ENCODE results near the gene GRP. TPM values are rescaled to one million over a fixed set of nuclear protein-coding genes. Genes with fewer than 3 reads are reported as not detected.
A peak's percentile ranks its signal among the peaks of the same experiment; 100 is the strongest.

Gene GRP
- polyA plus RNA-seq, 1 experiment: 0.16 TPM

- H3K36me3 ChIP-seq (ENCODE audit: control insufficient read depth, insufficient read depth, low read length): no peaks in the 10 kb centered on the region
- peak; percentile 30 for TF ChIP-seq CTCF (IDR thresholded peaks at IDR 0.05; ENCODE audit: insufficient read depth, low read depth, low read length)
- DNase-seq (ENCODE audit: low read depth): no peak
- H3K27me3 ChIP-seq (ENCODE audit: control insufficient read depth, insufficient read depth, low read length): peaks cover 5% of the 10 kb centered on the region
- H3K4me3 ChIP-seq (ENCODE audit: low read depth, low read length): no peak overlapping the region
- CTCF ChIA-PET: interaction anchor here (1.8 kb wide), 1 partner anchor 108 kb away, joined by 3 read pairs; no protein-coding TSS in a partner anchor
- POLR2A ChIA-PET: no interaction called here
Observed at GRCh38 chr18:59200787-59201186, 19.2 kb upstream of the GRP start.

- POLR2A ChIA-PET: no interaction called here
- H3K27me3 ChIP-seq (ENCODE audit: control insufficient read depth, insufficient read depth, low read length): peaks cover 11% of the 10 kb centered on the region
- CTCF ChIA-PET: interaction anchor here (0.6 to 1.8 kb wide), 3 partner anchors 14 to 107 kb away, joined by 3 to 4 read pairs (median 3); no protein-coding TSS in a partner anchor
- no peaks in the 10 kb centered on the region for H3K36me3 ChIP-seq (ENCODE audit: control insufficient read depth, insufficient read depth, low read length)
- no peak overlapping the region for H3K4me3 ChIP-seq (ENCODE audit: low read depth, low read length)
- no peak for DNase-seq (ENCODE audit: low read depth)
- no peak for TF ChIP-seq CTCF (IDR thresholded peaks at IDR 0.05; ENCODE audit: insufficient read depth, low read depth, low read length)
Observed at GRCh38 chr18:59202258-59202820, 17.6 kb upstream of the GRP start.

- DNase-seq (ENCODE audit: low read depth): no peak
- no peaks in the 10 kb centered on the region for H3K36me3 ChIP-seq (ENCODE audit: control insufficient read depth, insufficient read depth, low read length)
- CTCF ChIA-PET: interaction anchor here (0.6 to 1.1 kb wide), 3 partner anchors 9 to 23 kb away, joined by 3 read pairs; no protein-coding TSS in a partner anchor
- TF ChIP-seq CTCF (IDR thresholded peaks at IDR 0.05; ENCODE audit: insufficient read depth, low read depth, low read length): no peak
- H3K27me3 ChIP-seq (ENCODE audit: control insufficient read depth, insufficient read depth, low read length): peaks cover 7% of the 10 kb centered on the region
- POLR2A ChIA-PET: no interaction called here
- no peak overlapping the region for H3K4me3 ChIP-seq (ENCODE audit: low read depth, low read length)
Observed at GRCh38 chr18:59207506-59207905, 12.5 kb upstream of the GRP start.

- no peak for DNase-seq (ENCODE audit: low read depth)
- Histone ChIP-seq H3K27me3 (ENCODE audit: control insufficient read depth, insufficient read depth, low read length) (peaks cover 8% of the 10 kb centered on the region), H3K4me3 (ENCODE audit: low read depth, low read length) (no peak overlapping the region), H3K36me3 (ENCODE audit: control insufficient read depth, insufficient read depth, low read length) (no peaks in the 10 kb centered on the region)
- CTCF ChIA-PET: interaction anchor here (1.1 kb wide), 1 partner anchor 19 kb away, joined by 3 read pairs; no protein-coding TSS in a partner anchor
- TF ChIP-seq CTCF (IDR thresholded peaks at IDR 0.05; ENCODE audit: insufficient read depth, low read depth, low read length): no peak
- POLR2A ChIA-PET: no interaction called here
Observed at GRCh38 chr18:59208602-59209125, 11.3 kb upstream of the GRP start.

- no peak for DNase-seq (ENCODE audit: low read depth)
- CTCF ChIA-PET: no interaction called here
- no peaks in the 10 kb centered on the region for H3K36me3 ChIP-seq (ENCODE audit: control insufficient read depth, insufficient read depth, low read length)
- TF ChIP-seq CTCF (IDR thresholded peaks at IDR 0.05; ENCODE audit: insufficient read depth, low read depth, low read length): no peak
- no peak overlapping the region for H3K4me3 ChIP-seq (ENCODE audit: low read depth, low read length)
- H3K27me3 ChIP-seq (ENCODE audit: control insufficient read depth, insufficient read depth, low read length): peaks cover 11% of the 10 kb centered on the region
- POLR2A ChIA-PET: no interaction called here
Observed at GRCh38 chr18:59210299-59210698, 9.7 kb upstream of the GRP start.
